Raji (cell line): ENCODE data around the gene PITX1.

Experiments used
- POLR2A ChIP-seq: IDR thresholded peaks from 2 replicates; pipeline ENCODE4 v1.6.1; 2011; ENCODE audit warnings: low read depth, low read length, control low read depth; ENCODE audit not compliant: insufficient read depth

The PITX1 gene

GRCh38 chr5:134995850-134996402 lies 38.1 kb downstream of the PITX1 start:
- TF ChIP-seq POLR2A = no peak

GRCh38 chr5:134994560-134995156 lies 39.4 kb downstream of the PITX1 start:
- TF ChIP-seq POLR2A = 0 out of 2 replicates have a peak, but pooled peaks have one; percentile 19

GRCh38 chr5:134993161-134993560 lies 40.9 kb downstream of the PITX1 start:
- no peak for TF ChIP-seq POLR2A

- TF ChIP-seq POLR2A = no peak
Observed at GRCh38 chr5:134992148-134992547, 41.9 kb downstream of the PITX1 start.

GRCh38 chr5:134989266-134989830 lies 44.7 kb downstream of the PITX1 start:
- no peak for TF ChIP-seq POLR2A

GRCh38 chr5:134982230-134982629 lies 51.8 kb downstream of the PITX1 start:
- no peak for TF ChIP-seq POLR2A

- TF ChIP-seq POLR2A = no peak
Observed at GRCh38 chr5:134979416-134979815, 54.6 kb downstream of the PITX1 start.
